DOHH2 (cell line): ENCODE measurements around the gene POLR3C.

Source experiments
- EZH2phosphoT487 ChIP-seq: fragments of 200-600 bp; sonication (generic); IDR thresholded peaks from 2 replicates; pipeline ENCODE4 v1.6.1; 2017; ENCODE audit warnings: borderline replicate concordance, mild to moderate bottlenecking, antibody characterized with exemption, low read length, moderate library complexity, mixed read lengths
- TF ChIP-seq, protein P1 (sequence below): fragments of 200-600 bp; sonication (generic); IDR thresholded peaks from one replicate; pipeline ENCODE4 v1.5.1; 2014; ENCODE audit warnings: antibody characterized with exemption, mild to moderate bottlenecking, low read depth, low read length; ENCODE audit not compliant: poor library complexity, severe bottlenecking

DNA sequence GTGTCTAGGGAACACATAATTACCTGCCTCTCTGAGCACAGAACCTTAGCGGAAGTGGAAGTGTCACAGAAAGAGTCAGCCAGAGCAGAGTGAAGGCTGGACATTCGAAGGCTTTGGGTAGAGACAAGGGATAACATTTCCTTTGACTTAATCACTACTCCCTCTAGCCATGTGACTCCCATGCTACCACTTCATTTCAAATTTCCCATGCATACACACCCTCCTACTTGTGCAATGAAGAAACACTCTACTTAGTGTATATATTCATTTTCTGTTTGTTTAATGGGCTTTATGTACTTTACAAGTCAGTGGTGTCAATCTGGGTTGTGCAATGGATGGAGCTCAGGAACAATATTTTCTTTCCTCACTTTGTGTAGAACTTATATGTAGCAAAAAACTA is 54.7 kb downstream of the POLR3C start:
- TF ChIP-seq, protein P1, sequence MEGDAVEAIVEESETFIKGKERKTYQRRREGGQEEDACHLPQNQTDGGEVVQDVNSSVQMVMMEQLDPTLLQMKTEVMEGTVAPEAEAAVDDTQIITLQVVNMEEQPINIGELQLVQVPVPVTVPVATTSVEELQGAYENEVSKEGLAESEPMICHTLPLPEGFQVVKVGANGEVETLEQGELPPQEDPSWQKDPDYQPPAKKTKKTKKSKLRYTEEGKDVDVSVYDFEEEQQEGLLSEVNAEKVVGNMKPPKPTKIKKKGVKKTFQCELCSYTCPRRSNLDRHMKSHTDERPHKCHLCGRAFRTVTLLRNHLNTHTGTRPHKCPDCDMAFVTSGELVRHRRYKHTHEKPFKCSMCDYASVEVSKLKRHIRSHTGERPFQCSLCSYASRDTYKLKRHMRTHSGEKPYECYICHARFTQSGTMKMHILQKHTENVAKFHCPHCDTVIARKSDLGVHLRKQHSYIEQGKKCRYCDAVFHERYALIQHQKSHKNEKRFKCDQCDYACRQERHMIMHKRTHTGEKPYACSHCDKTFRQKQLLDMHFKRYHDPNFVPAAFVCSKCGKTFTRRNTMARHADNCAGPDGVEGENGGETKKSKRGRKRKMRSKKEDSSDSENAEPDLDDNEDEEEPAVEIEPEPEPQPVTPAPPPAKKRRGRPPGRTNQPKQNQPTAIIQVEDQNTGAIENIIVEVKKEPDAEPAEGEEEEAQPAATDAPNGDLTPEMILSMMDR, result no peak
- no peak for TF ChIP-seq EZH2phosphoT487
